NCI-H128 (cell line): ENCODE data around the gene ABCD2.
"Not testable (repeated sequence)": the region's sequence is repeated elsewhere in the genome, so short reads cannot be mapped to it uniquely, and the experiment has no call there.

ENCODE experiments used
- DNase-seq: peaks from one replicate; lab custom pipeline; 2025; ENCODE audit not compliant: unreplicated experiment; lab: John Stamatoyannopoulos, UW

The ABCD2 gene

DNA sequence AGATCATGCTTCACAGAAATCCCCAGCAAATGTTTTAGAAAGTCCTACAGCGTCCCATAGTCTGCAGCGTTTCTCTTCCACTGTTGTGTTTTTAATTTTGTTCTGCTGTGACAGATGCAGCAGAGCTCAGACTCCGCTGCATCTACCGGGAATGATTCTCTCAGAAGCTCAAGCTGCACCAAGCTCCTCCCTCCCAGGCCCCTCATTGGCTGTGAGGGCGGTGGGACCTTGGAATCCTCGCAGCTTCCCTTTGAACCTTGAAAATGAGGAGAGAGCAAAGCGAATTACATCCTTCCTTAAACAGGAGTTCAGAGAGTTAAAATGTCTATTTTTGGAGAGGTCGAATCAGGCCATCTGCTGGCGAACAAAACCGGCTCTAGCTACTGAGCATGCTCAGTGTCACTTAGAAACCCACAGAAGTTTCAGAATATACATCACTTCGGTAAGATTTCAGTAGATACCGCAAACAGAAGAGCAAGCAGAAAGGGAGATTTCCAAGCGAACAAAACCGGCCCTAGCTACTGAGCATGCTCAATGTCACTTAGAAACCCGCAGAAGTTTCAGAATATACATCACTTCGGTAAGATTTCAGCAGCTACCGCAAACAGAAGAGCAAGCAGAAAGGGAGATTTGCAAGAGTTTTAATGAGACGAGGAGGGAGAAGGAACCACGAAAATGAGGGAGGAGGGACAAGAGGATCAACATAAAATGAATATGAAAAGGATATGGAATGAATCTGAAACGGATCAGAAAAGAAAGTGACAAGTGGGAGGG lies at the start of gene ABCD2:
TSS of gene ABCD2 (minus strand) at position 144 of the 774 bp plus-strand sequence. CDS start 188 bp downstream, outside the sequence.
- DNase-seq: peak; percentile 10

DNA sequence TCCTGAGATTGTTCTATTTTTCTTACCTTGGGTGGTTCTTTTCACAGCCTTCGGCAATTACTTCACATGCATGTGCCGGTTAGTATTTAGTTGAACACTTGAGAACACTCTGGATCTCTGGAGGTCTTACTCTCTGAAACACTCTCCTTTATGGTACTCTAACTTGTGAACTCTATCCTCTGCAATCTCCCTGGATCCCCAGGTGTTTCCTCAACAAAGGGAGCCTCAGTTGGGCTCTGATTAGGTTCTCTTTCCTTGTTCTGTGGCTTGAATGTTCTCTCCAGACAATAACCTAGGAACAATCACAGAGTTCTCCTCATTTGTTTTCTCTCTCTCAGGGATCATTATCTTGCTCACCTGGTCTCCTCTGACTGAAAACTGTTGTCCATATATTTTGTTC lies 40.5 kb upstream of the ABCD2 start:
- DNase-seq: no peak

DNA sequence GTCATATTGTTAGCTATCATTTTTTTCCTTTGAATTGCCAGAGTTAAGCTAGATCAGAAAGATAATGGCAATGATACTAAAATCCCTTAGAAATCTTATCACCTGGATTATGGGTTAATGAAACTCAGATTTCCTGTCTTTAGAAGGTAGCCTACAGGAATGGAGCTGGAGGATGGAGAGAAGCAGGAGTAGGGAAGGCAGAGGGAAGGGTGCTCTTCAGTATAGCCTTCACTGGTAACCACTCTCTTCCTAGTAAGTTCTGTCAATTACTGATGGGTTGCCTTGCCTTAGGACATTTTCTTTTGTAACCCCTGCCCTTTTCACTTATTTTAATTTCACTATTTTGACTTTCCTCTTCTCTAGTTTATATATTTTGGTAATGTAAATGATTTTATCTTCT lies 27.8 kb upstream of the ABCD2 start:
- no peak for DNase-seq

DNA sequence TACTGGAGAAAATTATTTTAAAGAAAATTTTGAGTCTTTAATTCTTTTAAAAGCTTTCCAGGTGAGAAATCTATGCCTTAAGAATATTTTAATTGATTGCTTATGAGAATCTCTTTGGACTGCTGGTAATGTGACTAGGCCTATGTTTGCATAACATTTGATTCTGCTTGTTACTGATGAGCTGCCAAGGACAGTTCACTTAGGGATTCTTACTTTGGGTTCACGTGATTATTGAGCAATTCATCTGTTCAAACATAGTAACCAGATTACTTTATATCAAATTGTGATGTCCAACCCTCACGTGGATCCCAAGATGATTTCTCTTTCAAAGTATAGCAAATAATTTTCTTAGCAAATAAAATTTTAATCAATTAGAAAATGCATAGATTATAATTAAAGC lies 27.4 kb upstream of the ABCD2 start:
- no peak for DNase-seq

DNA sequence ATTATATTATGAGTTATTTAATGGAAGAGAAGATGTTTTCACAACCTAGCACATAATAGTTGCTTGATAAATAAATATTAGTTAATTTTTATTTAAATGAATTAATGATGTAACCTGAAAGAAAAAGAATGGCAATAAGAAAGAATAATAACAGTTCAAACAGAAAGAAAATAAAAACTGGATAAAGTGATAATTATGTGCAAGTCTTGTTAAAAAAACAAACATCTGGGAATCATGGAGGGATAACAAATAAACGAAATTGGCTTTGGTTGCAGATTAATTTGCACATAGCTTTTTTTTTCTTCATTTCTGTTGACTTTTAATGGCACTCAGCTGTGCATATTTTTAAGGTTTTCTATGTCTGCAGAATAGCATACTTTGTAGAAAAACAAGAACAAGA lies 23.4 kb upstream of the ABCD2 start:
- DNase-seq: no peak

DNA sequence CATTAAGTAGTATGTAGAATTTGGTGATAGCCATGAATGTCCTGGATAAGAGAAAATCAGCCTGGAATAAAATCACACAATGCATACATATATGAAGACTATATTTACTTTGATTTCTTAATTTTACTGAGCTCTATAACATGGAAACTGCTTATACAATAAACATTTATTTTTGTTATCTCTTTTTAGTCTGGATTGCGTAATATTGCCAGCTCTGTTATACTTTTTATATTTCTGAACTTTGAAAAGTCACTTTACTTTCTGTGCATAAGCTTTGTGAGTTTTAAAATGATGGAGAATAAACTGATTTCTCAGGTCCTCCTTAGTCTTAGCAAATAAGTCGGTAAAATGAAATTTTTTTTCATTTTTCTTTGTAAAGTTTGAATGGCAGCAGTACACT lies 19.2 kb upstream of the ABCD2 start:
- no peak for DNase-seq

DNA sequence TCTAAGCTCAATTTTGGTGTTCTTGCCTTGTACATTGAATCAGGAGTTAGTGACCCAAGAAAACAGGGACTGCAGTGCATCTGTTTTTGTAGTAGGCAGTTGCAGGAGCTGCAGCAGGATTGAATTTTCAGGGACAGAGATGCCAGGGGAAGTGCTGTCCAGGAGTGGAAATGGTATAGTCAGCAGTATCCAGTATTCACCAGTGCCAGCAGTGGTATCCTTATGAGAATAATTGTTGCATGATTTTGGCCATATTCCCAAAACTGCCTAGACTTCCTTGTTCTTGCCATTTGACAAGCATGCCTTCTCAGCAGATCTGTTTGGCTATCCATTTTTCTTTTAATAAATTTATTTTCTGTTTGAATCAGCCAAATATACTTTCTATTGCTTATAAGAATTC lies 18.6 kb upstream of the ABCD2 start:
- DNase-seq: no peak

DNA sequence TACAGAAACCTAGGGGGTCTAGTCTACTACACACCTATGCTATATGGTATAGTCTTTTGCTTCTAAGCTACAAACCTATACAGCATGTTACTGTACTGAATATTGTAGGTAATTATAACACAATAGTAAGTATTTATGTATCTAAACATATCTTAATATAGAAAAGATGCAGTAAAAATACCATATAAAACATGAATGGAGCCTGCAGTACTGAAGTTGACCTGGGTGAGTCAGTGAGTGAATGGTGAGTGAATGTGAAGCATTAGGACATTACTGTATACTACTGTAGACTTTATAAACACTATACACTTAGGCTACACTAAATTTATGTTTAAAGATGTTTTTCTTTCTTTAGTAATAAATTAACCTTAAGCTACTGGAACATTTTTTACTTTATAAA lies 13.1 kb upstream of the ABCD2 start:
- no peak for DNase-seq

DNA sequence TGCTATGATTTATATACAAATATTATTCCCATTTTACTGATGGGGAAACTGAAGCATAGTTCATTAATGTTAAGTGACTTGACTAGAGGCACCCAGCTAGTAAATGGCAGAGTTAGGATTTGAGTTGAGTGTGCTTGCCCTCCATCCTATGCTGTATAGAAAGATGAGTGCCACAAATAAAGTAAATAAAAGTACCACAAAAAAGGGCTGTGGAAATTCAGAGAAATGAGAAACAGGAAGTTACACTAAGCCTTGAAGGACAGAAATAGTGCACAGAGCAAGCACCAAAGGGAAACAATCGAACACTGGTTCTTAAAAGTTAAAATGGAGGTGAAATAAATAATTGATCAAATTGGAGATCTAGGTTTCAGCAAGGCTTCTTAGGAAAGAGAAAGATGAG lies 9.2 kb upstream of the ABCD2 start:
- DNase-seq: no peak

DNA sequence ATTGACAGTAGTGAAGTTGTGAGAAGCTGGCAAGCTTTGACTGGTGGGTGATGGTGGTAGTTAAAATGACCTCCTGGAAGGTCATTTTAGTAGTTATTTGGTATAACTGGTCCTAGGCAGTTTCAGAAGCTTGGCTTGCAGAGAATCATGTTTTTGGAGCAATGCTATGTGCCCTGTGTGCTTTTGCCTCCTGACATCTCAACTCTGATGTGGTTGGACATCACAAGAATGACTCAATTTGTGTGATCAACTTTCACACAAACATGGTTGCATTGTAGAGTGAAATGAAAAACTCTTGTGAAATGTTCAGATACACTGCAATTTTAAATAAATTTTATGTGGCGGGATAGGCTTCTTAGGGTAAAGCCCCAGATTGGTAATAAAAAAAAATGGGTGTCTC lies 8.3 kb upstream of the ABCD2 start:
- DNase-seq: no peak

DNA sequence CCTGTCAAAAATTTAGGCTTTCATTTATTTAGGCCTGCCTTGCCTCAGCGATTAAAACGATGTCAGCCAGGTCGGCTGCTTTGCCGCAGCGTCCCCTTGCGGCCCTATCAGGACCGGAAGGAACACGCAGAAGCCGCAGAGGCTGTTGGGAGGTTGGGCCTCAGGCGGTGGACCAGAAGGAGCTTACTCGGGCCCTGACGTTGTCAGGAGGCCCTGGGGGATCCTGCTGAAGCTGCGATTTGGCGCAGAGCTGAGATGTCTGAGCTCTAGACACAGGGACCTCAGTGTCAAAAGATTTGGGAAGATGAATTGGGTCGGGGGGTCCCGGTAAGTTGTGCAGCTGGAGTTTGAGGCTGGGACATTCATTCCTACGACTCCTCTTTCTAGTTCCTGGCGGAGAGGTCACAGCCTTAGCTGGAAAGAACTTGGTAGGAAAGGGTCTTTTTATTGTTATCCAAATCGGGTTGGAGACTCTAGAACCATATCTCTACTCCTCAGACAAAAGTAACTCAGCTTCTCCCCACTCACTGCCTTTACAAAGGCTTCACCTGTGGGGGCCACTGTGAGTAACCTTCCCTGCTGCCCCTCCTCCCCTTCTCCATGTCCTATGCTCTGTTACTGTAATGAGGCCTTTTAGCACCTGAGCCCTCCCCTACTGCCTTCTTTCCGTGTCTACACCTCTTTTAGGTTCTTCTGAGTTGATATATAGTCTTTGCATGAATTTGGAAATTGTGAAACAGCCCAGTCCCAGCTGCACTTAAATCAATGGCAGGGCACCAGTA lies 6.6 kb upstream of the ABCD2 start:
- no peak for DNase-seq

DNA sequence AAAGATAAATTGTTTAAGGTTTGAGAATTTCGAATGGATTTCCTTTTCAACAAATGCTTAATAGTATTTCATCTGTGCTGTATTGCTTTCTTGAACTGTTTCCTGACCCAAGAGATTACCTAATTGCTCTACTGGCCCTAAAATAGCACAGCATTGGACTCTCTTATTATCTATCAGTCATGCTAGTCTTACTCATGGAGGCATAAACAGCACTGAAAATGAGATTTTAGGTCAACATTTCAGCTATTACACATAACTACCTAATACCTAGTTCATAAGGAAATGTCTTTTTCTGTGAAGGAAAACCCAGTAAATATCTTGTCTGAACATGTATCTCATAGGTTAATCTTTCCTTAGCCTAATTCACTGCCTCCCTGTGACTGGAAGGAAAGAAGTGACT lies 4.3 kb upstream of the ABCD2 start:
- no peak for DNase-seq

DNA sequence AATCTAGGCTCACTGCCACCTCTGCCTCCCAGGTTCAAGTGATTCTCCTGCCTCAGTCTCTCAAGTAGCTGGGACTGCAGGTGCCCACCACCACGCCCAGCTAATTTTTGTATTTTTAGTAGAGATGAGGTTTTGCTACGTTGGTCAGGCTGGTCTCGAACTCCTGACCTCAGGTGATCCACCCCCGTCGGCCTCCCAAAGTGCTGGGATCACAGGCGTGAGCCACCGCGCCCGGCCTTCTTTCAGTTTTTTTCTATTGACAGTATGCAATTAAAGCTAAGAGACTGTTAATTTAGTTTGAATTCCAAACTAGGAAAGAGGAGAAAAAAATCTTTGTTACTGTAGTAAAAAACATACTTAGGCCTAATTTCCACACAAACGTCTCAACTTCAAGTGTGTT lies 3.6 kb upstream of the ABCD2 start:
- DNase-seq: not testable (repeated sequence)

DNA sequence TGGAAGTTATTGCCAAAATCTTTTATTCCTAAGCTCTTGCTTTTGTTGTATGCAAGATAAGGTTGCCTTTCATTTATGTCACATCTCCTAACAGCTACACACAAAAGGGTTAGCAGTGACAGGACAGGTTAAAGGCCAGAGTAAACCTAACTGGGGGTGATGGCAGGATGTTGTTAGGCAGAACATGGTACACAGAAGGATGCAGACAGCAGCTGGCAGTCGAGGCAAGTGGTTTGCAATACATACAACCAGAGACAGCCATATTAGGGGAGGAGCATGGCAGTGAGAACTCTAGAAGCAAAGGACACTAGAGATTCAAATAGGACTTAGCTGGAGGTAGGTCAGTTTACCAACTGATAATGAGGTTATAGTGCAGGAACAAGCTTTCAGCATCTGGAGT lies 2.7 kb upstream of the ABCD2 start:
- DNase-seq: no peak

DNA sequence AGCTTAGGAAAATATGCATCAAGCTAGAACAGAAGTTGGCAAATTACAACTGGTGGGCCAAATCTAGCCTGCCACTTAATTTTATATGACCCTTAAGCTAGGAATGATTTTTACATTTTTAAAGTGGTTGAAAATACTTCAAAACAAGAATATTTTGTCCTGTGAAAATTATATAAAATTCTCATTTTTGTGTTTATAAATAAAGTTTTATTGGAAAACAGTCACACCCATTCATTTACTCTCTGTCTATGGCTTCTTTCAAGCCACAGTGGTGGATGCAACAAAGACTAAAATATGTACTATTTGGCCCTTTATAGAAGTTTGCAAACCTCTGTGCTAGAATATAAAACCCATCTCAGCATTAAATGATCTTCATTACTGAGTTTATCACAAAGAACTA lies 2.1 kb upstream of the ABCD2 start:
- no peak for DNase-seq

DNA sequence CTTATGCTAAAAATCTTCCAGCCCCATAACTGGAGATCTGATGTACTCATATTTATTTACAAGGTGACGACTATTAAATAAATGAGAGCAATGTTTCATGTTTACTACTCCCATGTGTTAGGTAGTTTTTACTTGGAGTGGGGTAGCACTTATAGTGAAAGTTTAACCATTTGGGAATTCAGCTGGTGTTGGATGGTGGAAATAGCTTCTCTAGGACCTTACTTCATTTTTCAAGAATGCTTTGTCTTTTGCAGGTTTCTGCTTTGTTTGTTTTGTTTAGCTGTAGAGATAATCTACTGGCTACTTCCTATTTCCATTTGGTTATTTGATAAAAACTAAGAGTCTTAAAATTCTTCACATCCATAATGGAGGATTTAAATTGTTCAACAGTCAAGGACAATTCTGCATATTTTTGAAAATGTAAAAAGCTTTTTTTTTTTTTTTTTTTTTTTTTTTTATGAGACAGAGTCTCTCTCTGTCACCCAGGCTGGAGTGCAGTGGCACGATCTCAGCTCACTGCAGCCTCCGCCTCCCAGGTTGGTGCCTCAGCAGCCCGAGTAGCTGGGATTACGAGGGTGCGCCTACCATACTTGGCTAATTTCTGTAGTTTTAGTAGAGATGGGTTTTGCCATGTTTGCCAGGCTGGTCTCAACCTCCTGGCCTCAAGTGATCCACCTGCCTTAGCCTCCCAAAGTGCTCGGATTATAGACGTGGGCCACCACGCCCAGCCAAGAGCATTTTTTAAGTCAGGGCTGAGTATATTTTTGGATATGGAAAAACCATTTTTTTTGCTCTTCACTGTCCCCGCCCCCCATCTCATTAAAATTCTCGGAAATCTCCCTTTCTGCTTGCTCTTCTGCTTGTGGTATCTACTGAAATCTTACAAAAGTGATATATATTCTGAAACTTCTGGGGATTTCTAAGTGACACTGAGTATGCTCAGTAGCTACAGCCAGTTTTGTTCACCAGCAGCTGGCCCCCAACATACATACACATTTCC lies 1.4 kb upstream of the ABCD2 start:
- DNase-seq: no peak

DNA sequence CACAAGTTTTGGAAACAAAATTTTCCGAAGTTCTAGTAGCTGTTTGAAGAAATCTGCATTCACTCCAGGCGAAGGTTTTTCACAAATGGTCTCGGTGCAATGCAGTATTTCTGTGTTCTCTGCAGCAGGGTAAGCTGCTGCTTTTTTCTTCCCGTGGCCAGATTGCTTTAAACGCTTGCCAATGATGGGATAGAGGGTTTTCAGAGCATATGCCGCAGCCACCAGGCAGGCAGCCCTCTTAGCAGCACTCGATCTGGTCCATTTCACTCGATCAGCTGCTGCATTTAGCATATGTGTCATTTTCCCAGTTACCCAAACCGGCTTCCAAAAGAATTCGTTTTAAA lies 315 bp downstream of the ABCD2 start:
- no peak for DNase-seq

DNA sequence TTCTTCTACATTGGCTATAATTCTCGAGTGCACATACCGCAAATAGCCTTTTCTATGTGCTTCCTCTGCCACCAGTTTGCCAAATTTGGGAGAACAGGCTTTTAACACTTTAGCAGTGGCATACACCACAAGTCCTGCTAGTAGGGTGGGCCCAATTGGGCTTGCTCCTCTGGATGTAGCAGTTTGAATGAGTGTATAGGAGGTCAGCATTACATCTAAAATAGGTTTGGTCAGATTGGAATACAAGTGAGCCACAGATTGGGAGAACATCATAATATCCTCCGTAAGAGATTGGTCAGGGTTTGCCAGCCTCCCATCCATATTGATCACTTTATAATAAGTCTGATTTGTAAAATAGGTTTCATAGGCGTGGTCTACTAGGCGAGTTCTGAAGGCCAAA lies 902 bp downstream of the ABCD2 start:
- DNase-seq: no peak

DNA sequence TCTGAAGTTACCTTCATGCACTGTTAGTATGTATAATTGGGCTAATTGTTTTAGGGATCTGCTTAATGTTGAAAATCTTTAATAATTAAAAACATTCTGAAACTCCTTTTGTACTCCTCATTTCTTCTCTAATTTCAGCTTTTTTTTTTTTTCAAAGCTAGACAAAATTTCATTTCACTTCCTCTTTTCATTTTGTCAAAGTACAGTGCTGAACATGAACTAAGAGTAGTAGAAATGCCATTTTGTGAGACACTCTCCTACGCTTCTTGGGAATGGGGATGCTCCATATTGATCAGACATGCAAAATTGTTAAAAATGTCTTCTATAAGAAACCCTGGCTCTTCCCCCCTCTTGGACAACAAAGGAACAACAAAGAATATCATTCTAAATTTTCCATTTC lies 1.7 kb downstream of the ABCD2 start:
- DNase-seq: no peak

DNA sequence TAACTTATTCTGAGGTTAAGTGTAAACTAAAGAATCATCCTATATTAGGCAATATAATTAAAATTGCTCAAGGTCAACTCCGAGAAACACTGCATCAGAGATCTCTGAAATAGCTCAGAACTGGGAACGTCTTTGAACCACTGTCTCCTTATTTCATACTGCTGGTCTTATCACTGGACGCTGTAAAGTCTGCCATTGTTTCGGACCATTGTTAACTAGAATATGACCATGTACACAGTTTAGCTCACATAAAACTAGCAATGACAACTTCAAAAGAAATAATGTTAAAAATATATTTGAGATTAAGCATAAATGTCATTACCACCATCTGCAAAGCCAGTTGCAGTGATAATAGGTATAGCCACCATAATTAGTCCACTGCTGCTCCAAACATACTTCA lies 2.9 kb downstream of the ABCD2 start:
- no peak for DNase-seq

DNA sequence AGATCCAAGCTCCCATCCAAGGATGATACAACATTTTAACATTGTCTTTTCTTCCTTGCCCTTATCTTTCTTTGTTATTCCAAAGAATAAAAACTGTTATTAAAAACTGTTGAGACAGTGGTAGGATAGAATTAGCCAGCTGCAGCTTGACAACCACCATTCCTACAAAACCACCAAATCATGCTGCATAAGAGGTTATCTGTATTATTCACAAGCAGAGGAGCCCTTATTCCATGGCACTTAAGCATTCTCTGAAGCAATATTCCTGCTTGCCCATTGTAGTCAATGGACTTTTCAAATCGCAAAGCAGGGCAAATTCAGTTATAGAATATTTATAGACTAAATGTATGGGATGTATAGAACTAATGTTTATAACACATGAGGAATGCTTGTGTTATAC lies 3.4 kb downstream of the ABCD2 start:
- DNase-seq: no peak

DNA sequence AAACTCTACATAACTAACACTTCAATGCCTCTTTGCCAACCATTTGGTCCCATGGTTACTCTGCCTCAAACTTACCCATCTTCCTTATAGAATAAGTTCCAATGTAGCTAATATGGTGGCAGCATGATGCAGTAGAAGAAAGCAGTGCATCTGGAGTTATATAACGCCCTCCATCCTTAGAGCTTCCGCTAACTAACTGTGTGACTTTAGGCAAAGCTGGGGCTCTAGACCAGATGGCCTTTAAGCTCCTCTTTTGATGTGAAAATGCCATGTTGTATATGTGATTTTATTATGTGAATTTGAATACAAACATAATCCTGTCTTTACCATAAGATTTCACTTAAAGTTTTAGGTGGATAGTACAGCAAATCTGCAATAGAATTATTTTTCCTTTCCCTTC lies 6.1 kb downstream of the ABCD2 start:
- DNase-seq: no peak
